Measurements from ENCODE around the gene TMEM218.

- TF ChIP-seq EZH2 (IDR thresholded peaks at IDR 0.05; ENCODE audit: insufficient read depth, poor library complexity, severe bottlenecking) (no peak), EZH2phosphoT487 (IDR thresholded peaks at IDR 0.05; ENCODE audit: insufficient read depth, low read depth) (no peak)
Observed at GRCh38 chr11:125128450-125128849, 17.0 kb upstream of the TMEM218 start.

Measured in GM23248 (cell line).